ENCODE measurements around the gene COX19.

COX19 gene

DNA sequence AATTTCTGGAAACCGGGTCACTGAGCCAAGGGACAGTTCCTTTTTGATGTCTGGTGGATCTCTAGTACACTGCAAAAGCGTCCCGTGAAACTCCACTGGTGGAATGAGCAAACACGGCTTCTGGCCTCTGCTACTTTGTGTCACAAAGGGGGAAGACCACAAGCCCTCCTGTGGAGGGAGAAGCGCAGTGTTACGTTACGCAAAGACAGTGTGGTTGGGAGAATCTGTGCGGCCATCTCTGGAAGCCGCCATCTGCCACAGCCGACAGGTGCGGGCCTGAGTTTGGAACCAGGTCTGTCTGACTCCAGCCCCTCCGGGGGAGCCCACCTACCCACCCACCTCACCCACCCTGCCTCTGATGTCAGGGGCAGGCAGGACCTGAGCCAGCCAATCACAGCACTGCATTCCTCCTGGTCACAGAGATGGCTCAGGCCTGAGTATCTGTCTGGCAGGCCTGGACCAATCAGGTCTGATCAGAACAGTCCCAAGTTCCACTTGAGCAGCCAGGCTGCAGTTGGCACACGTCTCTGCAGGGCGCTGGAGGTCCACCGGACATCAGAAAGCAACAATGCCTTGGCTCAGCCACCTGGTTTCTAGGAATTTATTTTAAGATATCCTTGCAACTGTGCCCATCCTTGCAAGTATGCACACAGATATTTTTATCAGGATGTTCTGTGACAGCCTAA is 4.7 kb upstream of the COX19 start:
- peaks cover 3% of the 10 kb centered on the region for H3K79me2 ChIP-seq (ENCODE audit: insufficient read depth, low read length)
- ATAC-seq (ENCODE audit: insufficient read depth, low read depth): no peak
- H3K9me3 ChIP-seq (ENCODE audit: insufficient read depth, low read length, severe bottlenecking): no peaks in the 10 kb centered on the region
- no peak overlapping the region for H3K27ac ChIP-seq (ENCODE audit: low read length)
- no peaks in the 10 kb centered on the region for H3K27me3 ChIP-seq (ENCODE audit: insufficient read depth, low read length, poor library complexity)
- no peak overlapping the region for H3K9ac ChIP-seq (ENCODE audit: low read depth, low read length)
- no peak for TF ChIP-seq EZH2 (IDR thresholded peaks at IDR 0.05; ENCODE audit: borderline replicate concordance, low read depth, low read length, severe bottlenecking)
- TF ChIP-seq, protein P1, sequence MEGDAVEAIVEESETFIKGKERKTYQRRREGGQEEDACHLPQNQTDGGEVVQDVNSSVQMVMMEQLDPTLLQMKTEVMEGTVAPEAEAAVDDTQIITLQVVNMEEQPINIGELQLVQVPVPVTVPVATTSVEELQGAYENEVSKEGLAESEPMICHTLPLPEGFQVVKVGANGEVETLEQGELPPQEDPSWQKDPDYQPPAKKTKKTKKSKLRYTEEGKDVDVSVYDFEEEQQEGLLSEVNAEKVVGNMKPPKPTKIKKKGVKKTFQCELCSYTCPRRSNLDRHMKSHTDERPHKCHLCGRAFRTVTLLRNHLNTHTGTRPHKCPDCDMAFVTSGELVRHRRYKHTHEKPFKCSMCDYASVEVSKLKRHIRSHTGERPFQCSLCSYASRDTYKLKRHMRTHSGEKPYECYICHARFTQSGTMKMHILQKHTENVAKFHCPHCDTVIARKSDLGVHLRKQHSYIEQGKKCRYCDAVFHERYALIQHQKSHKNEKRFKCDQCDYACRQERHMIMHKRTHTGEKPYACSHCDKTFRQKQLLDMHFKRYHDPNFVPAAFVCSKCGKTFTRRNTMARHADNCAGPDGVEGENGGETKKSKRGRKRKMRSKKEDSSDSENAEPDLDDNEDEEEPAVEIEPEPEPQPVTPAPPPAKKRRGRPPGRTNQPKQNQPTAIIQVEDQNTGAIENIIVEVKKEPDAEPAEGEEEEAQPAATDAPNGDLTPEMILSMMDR (IDR thresholded peaks at IDR 0.05; ENCODE audit: borderline replicate concordance, extremely low read depth, low read length, poor library complexity, severe bottlenecking): no peak
- H3K4me2 ChIP-seq (ENCODE audit: insufficient read depth, low read length): no peak overlapping the region
- no peaks in the 10 kb centered on the region; the same call in 1 of the 2 replicates for H3K36me3 ChIP-seq (ENCODE audit: insufficient read depth, low read length)
- no peak overlapping the region for H3K4me3 ChIP-seq (ENCODE audit: low read depth in 1 of 2, low read length in 2 of 2)
- H4K20me1 ChIP-seq (ENCODE audit: insufficient read depth, low read length): 0 out of 2 replicates have a peak, but pooled peaks cover 2% of the 10 kb centered on the region
- no peak overlapping the region for H2AFZ ChIP-seq (ENCODE audit: low read depth, low read length)
- DNase-seq: no peak
- H3K4me1 ChIP-seq (ENCODE audit: insufficient read depth, low read length): peaks cover 5% of the 10 kb centered on the region

GRCh38 chr7:979151-979550 is 3.8 kb upstream of the COX19 start:
- peaks cover 12% of the 10 kb centered on the region for H3K79me2 ChIP-seq (ENCODE audit: insufficient read depth, low read length)
- no peak overlapping the region for H3K4me3 ChIP-seq (ENCODE audit: low read depth in 1 of 2, low read length in 2 of 2)
- no peaks in the 10 kb centered on the region for H3K9me3 ChIP-seq (ENCODE audit: insufficient read depth, low read length, severe bottlenecking)
- no peak overlapping the region for H3K27ac ChIP-seq (ENCODE audit: low read length)
- peaks cover 10% of the 10 kb centered on the region; the same call in 1 of the 2 replicates for H4K20me1 ChIP-seq (ENCODE audit: insufficient read depth, low read length)
- no peak overlapping the region for H2AFZ ChIP-seq (ENCODE audit: low read depth, low read length)
- ATAC-seq (ENCODE audit: insufficient read depth, low read depth): no peak
- TF ChIP-seq EZH2 (IDR thresholded peaks at IDR 0.05; ENCODE audit: borderline replicate concordance, low read depth, low read length, severe bottlenecking): no peak
- TF ChIP-seq, protein P1 (IDR thresholded peaks at IDR 0.05; ENCODE audit: borderline replicate concordance, extremely low read depth, low read length, poor library complexity, severe bottlenecking): no peak
- no peak for DNase-seq
- no peaks in the 10 kb centered on the region for H3K27me3 ChIP-seq (ENCODE audit: insufficient read depth, low read length, poor library complexity)
- H3K9ac ChIP-seq (ENCODE audit: low read depth, low read length): no peak overlapping the region
- H3K4me2 ChIP-seq (ENCODE audit: insufficient read depth, low read length): no peak overlapping the region
- peaks cover 8% of the 10 kb centered on the region for H3K4me1 ChIP-seq (ENCODE audit: insufficient read depth, low read length)
- H3K36me3 ChIP-seq (ENCODE audit: insufficient read depth, low read length): no peaks in the 10 kb centered on the region; the same call in 1 of the 2 replicates

- H4K20me1 ChIP-seq (ENCODE audit: insufficient read depth, low read length): peaks cover 16% of the 10 kb centered on the region
These were observed 3.2 kb upstream of the COX19 start for GRCh38 chr7:978416-979091.

More at GRCh38 chr7:978416-979091, 3.2 kb upstream of the COX19 start:
- Histone ChIP-seq H3K4me3 (ENCODE audit: low read depth in 1 of 2, low read length in 2 of 2) (no peak overlapping the region), H3K27ac (ENCODE audit: low read length) (no peak overlapping the region), H3K79me2 (ENCODE audit: insufficient read depth, low read length) (peaks cover 18% of the 10 kb centered on the region), H3K27me3 (ENCODE audit: insufficient read depth, low read length, poor library complexity) (no peaks in the 10 kb centered on the region), H3K36me3 (ENCODE audit: insufficient read depth, low read length) (no peaks in the 10 kb centered on the region; the same call in 1 of the 2 replicates), H3K9ac (ENCODE audit: low read depth, low read length) (no peak overlapping the region), H2AFZ (ENCODE audit: low read depth, low read length) (no peak overlapping the region), H3K9me3 (ENCODE audit: insufficient read depth, low read length, severe bottlenecking) (no peaks in the 10 kb centered on the region), H3K4me2 (ENCODE audit: insufficient read depth, low read length) (no peak overlapping the region), H3K4me1 (ENCODE audit: insufficient read depth, low read length) (peaks cover 14% of the 10 kb centered on the region)
- DNase-seq (no peak), ATAC-seq (ENCODE audit: insufficient read depth, low read depth) (no peak)
- TF ChIP-seq EZH2 (IDR thresholded peaks at IDR 0.05; ENCODE audit: borderline replicate concordance, low read depth, low read length, severe bottlenecking): no peak
- TF ChIP-seq, protein P1 (IDR thresholded peaks at IDR 0.05; ENCODE audit: borderline replicate concordance, extremely low read depth, low read length, poor library complexity, severe bottlenecking): no peak
